ENCODE data around the gene TLE1.
"Not testable (repeated sequence)": the region's sequence is repeated elsewhere in the genome, so short reads cannot be mapped to it uniquely, and the experiment has no call there.

Gene TLE1

DNA sequence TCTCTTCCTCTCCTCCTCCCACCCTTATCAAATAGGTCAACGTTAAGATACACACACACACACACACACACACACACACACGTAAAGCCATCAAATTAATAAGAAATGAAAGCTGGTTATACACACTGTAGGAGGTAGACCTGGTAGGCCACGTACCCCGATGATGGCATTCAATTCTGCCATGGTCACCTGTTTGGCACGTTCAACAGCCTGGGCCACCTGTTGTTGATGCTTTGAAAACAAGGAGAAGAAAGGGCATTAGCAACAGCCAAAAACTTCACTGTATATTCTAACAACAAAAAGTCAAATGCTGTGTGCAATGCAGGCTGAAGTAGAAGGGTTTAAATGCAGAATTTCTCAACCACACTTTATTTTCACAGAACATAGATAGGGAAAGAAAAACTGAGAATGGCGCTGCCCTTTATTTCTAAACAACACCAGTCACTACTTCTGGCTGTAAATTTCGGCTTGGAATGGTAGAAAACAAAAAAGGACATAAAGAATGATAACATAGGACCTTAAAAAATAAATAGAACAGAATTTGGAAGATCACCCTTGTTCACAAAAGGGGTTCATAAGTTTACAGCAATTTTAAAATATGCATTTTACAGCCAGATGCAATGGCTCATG, 37.2 kb downstream of the TLE1 start:
- no peak for DNase-seq (ENCODE audit: low read depth)
- H3K4me3 ChIP-seq (ENCODE audit: low read depth, low read length) = no peak overlapping the region
- TF ChIP-seq, protein P1, sequence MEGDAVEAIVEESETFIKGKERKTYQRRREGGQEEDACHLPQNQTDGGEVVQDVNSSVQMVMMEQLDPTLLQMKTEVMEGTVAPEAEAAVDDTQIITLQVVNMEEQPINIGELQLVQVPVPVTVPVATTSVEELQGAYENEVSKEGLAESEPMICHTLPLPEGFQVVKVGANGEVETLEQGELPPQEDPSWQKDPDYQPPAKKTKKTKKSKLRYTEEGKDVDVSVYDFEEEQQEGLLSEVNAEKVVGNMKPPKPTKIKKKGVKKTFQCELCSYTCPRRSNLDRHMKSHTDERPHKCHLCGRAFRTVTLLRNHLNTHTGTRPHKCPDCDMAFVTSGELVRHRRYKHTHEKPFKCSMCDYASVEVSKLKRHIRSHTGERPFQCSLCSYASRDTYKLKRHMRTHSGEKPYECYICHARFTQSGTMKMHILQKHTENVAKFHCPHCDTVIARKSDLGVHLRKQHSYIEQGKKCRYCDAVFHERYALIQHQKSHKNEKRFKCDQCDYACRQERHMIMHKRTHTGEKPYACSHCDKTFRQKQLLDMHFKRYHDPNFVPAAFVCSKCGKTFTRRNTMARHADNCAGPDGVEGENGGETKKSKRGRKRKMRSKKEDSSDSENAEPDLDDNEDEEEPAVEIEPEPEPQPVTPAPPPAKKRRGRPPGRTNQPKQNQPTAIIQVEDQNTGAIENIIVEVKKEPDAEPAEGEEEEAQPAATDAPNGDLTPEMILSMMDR (IDR thresholded peaks at IDR 0.05; ENCODE audit: low read depth, low read length, missing control alignments) = no peak

- DNase-seq (ENCODE audit: low read depth) = no peak
- H3K4me3 ChIP-seq (ENCODE audit: low read depth, low read length) = no peak overlapping the region
- TF ChIP-seq, protein P1 (IDR thresholded peaks at IDR 0.05; ENCODE audit: low read depth, low read length, missing control alignments) = no peak
Measured at GRCh38 chr9:81650586-81651515, 38.5 kb downstream of the TLE1 start.

DNA sequence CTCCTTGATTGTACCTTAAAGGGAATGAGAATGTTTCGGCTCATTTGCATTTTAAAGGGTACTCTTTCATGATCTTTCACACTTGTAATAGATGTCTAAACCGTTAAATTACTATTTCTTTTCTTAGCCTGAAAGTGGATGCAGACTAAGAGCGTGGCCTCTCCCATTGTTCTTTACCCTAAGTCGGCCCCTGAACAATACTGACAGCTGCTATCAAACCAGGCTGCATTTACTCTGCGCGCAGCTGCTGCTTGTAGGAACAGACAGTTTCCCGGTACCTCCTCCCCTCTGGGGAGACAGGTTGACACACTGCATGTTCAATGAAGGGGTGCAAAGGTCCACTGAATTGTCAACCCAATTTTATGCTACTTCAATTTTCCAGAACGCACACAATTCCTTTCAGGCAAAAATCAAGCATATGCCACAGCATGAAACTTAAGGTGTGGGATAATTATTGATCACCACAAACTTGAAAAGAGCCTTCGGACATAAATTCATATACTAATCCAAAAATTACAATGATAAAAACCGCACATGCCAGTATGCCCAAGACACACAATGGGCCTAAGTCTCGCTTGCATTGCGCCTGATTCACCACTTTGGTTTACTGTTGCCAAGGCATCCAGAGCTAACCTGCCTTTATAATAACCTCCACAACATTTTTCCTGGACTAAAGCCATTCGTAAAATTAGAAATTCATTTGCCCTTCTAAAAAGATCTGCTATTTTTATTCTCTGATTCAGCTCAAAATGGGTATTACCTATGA, 39.7 kb downstream of the TLE1 start:
- TF ChIP-seq, protein P1 (IDR thresholded peaks at IDR 0.05; ENCODE audit: low read depth, low read length, missing control alignments) = no peak
- no peak overlapping the region for H3K4me3 ChIP-seq (ENCODE audit: low read depth, low read length)
- DNase-seq (ENCODE audit: low read depth) = no peak

DNA sequence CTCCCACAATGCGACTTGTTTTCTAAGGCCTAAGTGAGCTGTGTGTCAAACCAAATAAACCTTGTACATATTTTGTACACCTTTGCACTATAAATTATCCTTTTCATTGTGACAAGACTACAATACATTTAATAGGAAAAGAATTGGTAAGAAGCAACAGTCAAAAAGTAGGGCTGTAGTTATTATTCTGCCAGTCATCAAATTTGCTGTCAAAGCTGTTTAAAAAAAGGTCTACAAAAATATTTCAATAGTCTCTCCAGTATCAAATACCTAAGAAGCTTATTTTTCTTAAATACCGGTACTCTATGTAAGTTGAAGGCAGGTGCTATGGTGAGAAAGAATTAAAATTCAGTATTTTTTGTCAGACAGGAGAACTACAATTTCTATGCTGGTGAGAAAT, 40.5 kb downstream of the TLE1 start:
- DNase-seq (ENCODE audit: low read depth) = no peak
- H3K4me3 ChIP-seq (ENCODE audit: low read depth, low read length) = no peak overlapping the region
- TF ChIP-seq, protein P1 (IDR thresholded peaks at IDR 0.05; ENCODE audit: low read depth, low read length, missing control alignments) = no peak

GRCh38 chr9:81646337-81646736, 43.0 kb downstream of the TLE1 start:
- TF ChIP-seq, protein P1 (IDR thresholded peaks at IDR 0.05; ENCODE audit: low read depth, low read length, missing control alignments) = no peak

DNA sequence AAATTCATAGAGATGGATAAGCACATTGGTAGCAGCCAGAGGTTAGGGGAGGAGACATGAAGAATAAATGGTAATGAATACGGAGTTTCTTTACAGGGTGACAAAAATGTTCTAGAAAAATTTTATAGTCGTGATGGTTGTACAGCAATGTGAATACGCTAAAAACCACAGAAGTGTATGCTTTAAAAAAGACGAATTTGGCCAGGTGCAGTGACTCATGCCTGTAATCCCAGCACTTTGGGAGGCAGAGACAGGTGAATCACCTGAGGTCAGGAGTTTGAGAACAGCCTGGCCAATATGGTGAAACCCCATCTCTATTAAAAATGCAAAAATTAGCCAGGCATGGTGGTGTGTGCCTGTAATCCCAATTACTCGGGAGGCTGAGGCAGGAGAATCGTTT, 44.8 kb downstream of the TLE1 start:
- H3K4me3 ChIP-seq (ENCODE audit: low read depth, low read length); DNase-seq (ENCODE audit: low read depth): not testable (repeated sequence)

More at GRCh38 chr9:81646337-81646736, 43.0 kb downstream of the TLE1 start:
- H3K4me3 ChIP-seq (ENCODE audit: low read depth, low read length) = no peak overlapping the region
- DNase-seq (ENCODE audit: low read depth) = no peak

DNA sequence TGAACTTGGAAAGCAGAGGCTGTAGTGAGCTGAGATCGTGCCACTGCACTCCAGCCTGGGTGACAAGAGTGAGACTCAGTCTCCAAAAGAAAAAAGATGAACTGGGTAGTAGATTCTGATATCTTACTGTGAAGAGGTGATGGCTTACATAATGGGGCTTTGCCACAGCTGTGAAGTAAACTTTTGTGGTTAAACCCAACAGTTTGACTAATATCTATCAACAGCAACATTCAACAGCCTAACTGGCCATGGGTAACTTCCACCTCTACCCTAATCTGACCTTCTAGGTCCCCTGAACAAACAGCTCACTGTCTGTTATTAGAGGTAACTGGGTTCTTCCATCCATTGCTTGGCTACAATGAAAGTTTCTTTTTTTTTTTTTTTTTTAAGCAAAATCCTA, 52.1 kb downstream of the TLE1 start:
- TF ChIP-seq, protein P1 (IDR thresholded peaks at IDR 0.05; ENCODE audit: low read depth, low read length, missing control alignments) = no peak
- no peak overlapping the region for H3K4me3 ChIP-seq (ENCODE audit: low read depth, low read length)
- DNase-seq (ENCODE audit: low read depth) = no peak

Data from GM12864 (cell line).